Activated T-cell treated with anti-CD3 and anti-CD28 coated beads, Interleukin-2, amount 50 U/mL, for 1 hour (primary cell): Measurements from ENCODE around the gene ZNF331.

Experiments used
- DNase-seq: peaks from one replicate; pipeline ENCODE4 v3.0.0-alpha.2; 2020

ZNF331 gene

DNA sequence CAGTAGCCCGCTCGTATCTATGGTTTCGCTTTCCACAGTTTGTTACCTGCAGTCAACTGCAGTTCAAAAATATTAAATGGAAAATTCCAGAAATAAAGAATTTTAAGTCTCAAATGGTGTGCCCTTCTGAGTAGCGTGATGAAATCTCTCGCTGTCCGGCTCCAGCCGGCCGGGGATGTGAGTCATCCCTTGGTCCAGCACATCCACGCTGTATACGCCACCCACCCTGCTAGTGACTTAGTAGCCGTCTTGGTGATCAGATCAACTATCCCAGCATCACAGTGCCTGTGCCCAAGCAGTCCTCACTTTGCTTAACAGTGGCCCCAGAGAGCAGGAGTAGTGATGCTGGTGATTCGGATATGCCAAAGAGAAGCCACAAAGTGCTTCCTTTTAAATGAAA is 40.0 kb downstream of the ZNF331 start:
- no peak for DNase-seq

DNA sequence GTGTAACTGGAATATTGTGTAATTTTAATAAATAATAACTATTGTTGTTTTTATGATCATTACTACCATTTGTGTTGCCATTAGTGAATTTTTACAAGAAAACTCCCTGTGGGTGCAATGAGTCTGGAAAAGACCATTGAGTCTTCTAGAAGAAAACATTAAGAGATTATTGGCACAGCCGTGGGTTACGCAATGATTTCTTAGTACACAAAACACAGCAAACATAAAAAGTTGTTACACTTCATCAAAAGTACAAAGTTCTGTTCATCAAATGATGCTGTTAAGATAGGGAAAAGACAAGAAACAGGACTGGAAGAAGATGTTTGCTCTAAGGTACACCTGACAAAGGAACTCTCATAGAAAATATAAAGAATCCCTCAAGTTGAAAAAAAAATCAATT is 41.6 kb downstream of the ZNF331 start:
- DNase-seq: no peak

DNA sequence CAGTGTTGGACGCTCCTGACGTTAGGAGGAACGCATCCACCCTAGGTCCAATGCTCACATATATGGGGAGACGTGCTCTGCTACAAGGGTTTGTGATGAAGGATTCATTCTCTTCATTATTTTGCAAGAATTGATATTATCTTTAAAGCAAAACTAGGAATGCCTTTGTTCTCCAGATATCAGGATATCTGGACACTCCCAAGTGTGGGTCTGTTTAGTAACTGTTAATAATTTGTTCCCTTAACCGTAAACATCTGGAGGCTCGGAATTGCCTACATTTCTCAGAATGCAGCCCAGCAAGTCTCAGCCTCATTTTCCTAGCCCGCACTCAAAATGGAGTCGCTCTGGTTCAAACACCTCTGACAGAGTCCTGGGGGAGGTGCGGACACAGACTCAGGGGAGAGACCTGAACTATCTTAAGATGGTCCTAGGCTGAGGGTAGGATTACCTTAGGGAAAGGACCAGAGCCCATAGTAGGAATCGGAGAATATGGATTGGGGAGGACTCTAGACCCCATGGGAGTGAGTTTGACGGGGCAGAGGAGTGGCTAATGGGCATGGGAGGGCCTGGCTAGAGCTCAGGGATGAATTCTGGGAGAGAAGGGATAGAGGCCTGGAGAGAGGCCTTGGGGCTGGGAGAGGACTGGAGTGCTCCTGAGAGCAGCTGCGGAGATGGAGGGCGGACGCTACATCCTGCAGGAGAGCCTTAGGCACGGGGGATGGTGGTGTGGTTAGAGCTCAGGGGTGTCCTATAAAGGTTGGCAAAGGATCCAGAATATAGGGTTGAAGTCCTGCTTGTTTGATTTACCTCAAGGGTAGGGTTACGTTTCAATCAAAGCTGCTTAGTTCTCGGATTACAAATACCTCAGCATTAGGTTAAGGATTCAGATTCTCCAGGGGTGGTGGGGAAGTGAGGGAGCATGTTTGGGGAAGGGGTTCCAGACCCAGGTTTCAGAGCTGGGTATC is 43.2 kb downstream of the ZNF331 start:
- no peak for DNase-seq

DNA sequence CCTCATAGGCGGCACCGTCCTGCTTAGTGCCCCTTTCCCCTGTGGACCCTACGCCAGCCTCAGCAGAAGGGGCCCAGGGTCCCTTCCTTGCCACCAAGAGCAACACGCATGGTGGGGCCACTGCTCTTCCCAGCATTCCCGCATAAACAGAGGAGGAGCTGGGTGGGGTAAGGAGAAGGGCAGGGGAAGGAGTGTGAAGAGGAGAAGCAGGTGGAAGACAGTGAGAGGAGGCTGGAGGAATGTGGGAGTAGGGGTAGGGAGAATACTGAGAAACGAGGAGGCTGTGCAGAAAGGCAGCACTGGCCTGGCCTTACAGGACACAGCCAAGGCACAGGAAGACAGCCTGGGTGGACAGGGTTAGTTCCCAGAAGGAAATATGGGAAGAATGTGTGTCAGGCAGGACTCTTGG is 43.9 kb downstream of the ZNF331 start:
- DNase-seq: no peak

DNA sequence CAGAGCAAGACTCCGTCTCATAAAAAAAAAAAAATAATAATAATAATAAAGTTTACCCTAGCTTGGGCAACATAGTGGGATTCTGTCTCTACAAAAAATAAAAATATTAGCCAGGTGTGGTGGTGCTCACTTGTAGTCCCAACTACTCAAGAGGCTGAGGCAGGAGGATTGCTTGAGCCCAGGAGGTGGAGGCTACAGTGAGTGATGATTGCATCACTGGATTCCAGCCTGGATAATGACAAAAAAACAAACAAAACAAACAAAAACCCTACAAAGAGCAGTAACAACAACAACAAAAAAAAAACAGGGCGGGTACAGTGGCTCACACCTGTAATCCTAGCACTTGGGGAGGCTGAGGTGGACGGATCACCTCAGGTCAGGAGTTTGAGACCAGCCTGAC is 45.2 kb downstream of the ZNF331 start:
- DNase-seq: no peak

DNA sequence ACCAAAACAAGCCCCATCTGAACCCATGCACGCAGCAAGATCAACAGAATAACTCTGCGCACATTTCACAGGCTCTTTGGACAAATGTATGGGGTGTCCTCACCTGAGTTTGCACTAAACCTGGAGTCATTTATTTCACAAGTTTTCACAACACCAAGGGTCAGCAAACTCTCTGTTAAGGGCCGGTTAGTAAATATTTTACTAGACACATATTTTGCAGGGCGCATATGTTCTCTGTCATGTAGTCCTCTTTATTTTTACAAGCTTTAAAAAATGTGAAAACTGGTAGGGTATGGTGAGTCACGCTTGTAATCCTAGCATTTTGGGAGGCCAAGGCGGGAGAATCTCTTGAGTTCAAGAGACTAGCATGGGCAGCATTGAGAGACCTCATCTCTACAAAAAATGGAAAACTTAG is 48.3 kb downstream of the ZNF331 start:
- DNase-seq: no peak

DNA sequence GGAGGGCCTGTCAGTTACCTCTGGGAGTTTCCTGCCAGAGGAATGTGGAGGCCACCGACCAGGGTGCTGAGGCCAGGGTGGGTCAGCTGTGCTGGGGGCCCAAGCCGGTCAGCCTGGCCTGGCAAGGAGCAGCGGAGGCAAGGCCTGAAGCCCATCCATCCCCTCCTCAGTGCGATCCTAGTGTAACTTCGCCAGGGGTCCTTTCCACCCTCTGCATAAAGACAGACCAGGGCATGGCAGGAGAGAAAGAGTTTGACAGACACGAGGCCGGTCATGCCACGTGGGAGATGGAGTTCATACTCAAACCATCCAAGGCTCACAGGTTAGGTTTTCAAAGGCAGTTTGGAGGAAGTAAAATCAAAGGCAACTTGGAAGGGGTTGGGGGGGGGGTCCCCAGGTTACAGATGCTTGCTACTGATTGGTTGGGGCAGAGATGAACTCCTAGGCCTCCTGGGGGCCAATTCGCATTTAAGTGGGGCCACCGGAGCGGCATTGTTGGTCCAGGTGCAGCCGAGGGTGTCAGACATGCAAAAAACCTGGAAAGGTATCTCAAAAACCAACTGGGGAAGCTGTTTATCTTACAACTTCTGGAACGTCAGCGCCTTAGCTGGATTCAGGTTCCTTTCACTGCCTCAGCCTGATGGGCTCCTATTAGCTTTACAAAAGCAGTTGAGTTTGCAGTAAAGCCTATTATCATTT is 57.0 kb downstream of the ZNF331 start:
- no peak for DNase-seq

DNA sequence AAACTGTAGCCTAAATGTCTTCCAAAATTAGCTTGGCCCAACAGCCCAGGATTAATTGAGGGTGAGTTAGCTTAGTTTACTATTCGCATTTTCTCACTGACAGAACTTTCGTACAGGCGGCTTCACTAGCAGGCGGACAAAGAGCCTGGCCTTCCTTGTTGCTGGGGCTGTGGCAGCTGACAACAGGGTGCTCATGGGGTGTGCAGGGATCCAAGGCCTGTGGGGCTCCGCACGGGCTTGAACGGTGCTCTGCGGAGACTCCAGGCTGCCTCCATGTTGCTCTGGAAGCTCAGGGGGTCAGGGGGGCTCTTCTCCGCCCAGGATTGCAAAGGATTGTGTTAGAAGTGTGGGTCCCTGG is 57.5 kb downstream of the ZNF331 start:
- DNase-seq: no peak

DNA sequence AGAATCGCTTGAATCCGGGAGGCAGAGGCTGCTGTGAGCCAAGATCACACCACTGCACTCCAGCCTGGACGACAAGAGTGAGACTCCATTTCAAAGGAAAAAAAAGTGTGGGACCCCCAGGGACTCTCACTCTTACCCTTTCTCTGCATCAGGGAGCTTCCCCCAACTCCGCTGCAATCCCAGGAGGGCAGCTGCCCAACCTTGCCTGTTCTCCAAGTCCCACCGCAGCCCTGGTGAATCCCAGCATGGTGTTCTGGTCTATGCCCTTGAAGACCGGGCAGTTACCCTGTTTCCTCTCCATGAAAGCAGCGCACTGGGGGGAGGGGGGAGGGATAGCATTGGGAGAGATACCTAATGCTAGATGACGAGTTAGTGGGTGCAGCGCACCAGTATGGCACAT is 58.1 kb downstream of the ZNF331 start:
- DNase-seq: no peak

DNA sequence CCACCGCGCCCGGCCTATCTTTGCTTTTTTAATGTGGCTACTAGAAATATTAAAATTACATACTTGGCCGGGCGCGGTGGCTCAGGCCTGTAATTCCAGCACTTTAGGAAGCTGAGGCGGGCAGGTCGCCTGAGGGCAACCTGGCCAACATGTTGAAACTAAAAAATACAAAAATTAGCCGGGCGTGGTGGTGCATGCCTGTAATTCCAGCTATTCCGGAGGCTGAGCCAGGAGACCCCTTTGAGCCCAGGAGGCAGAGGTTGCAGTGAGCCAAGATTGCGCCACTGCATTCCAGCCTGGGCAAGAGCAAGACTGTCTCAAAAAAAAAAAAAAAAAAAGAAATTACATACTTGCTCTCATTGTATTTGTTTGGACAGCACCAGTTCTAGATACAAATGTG is 59.1 kb downstream of the ZNF331 start:
- no peak for DNase-seq

DNA sequence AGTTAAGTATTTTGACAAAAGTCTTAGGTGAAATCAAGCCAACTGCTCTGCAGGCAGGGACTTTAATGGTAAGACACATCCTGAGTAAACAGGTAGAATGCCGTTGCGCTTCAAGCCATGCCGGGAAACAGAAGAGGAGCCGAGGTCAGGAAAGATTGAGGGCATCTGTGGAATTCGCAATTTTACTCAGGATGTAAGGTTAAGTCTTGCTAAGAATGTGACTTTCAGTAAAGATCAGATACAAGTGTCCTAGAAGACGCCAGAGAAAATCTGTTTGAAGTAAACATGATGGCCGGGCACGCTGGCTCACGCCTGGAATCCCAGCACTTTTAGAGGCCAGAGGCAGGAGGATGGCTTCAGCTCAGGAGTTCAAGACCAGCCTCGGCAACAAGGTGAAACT is 60.4 kb downstream of the ZNF331 start:
- DNase-seq: no peak

DNA sequence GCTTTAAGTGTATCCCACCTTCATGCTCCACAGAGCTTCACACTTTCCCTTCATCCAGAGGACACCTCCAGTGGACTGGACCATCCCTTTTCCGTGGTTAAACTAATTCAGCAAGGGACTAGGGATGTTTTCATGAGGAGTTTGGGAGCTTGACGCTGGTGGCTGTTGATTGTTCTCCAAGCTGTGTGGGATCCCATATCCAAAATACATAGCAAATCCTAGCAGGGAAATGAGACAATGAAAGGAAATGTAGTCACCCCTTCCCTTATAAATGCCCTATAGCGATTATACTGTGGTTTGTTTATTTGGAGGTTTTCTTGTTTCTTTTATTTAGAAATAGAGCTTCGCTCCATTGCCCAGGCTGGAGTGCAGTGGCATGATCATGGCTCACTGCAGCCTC is 62.3 kb downstream of the ZNF331 start:
- DNase-seq: no peak

DNA sequence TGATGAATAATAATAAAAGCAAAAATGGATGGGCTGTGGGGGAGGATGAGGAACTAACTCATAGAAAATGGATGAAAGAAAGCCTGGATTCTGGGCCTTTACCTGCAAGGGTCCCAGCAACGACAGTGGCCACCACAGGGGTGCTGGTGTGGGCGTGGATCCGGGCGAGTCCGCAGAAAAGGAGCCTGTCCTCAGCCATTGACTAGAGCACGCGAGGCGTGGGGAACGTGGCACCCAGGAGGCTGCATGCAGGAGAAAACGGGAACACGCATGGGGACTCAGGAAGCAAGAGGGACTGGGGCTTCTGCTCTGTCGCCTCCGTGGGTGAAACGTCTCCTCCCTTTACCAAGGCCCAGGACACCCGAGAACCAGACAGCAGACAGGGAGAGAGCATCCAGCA is 68.1 kb downstream of the ZNF331 start:
- DNase-seq: no peak

DNA sequence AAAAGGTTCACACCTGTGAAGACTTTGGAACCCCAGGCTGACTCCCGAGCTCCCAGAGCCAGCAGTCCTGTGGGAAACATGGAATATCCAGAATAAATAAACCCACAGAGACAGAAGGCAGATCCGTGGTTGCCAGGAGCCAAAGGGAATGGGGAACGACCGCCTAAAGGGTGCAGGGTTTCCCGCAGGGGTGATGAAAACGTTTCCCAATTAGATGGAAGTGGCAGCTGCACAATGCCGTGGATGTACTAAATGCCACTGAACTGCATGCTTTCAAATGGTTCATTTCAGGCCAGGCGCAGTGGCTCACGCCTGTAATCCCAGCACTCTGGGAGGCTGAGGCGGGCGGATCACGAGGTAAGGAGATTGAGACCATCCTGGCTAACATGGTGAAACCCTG is 70.4 kb downstream of the ZNF331 start:
- no peak for DNase-seq

DNA sequence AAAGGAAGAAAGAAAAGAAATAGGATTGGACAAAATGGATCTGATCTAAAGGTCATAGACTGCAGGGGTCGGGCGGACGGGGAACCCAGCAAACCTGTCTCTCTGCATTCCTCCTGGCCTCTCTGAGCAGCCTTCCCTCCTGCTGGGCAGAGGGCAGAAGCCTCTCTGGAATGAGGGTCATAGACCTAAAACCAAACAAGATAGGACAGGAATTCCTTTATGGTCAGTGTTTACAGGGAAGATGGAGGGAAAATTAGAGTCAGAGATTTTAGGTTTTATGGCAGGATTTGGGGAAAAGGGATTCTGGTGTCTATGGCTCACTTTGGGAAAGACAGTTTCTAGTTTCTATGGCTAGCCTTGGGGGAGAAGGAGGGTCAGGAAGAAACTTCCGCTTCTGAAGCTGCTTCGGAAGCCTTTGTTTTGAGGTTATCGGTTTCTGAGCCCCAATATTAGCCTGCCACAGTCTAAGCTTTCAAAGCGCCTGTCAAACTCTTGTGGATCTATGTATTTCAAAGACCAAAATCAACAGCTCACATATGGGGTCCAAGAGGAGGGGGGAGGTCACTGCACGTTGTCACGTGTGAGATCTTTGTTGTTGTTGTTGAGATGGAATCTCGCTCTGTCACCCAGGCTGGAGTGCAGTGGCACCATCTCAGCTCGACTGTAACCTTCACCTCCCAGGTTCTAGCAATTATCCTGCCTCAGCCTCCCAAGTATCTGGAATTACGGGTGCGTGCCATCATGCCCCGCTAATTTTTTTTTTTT is 75.0 kb downstream of the ZNF331 start:
- DNase-seq: no peak

DNA sequence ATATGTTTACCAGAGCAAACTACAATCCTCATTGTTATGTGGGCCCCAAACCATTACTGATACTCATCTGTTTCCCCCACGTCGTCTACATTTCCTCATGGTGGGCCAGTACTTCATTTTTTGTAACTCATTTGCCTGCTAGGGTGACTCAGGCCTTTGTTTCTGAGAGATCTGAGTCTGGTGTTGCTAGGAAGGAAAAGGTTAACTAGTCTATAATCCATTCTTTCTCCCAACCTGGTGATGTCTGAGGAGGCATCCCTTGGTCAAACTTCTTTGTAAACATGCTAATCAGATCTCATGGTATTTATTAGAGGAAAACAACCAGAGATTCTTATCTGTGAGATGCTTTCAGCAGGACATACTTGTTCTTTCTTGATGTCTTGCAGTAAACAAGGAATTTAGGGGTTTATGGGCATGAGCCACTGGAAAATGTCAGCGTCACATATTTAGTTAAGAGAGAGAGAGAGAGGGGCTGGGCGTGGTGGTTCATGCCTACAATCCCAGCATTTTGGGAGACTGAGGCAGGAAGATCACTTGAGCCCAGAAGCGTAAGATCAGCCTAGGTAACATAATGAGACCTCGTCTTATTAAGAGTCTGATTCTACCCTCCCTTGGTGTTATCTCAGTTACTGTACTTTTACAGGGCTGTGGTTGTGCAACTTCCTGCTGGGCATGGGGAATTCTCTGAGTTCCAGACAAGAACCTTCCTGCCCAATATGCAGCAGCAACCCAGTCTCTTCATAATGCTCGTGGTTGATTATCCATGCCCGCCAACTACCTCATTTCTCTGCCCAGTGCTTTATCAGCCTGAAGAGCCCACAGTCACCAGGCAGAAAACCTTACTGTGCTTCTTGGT is 84.2 kb downstream of the ZNF331 start:
- DNase-seq: no peak

DNA sequence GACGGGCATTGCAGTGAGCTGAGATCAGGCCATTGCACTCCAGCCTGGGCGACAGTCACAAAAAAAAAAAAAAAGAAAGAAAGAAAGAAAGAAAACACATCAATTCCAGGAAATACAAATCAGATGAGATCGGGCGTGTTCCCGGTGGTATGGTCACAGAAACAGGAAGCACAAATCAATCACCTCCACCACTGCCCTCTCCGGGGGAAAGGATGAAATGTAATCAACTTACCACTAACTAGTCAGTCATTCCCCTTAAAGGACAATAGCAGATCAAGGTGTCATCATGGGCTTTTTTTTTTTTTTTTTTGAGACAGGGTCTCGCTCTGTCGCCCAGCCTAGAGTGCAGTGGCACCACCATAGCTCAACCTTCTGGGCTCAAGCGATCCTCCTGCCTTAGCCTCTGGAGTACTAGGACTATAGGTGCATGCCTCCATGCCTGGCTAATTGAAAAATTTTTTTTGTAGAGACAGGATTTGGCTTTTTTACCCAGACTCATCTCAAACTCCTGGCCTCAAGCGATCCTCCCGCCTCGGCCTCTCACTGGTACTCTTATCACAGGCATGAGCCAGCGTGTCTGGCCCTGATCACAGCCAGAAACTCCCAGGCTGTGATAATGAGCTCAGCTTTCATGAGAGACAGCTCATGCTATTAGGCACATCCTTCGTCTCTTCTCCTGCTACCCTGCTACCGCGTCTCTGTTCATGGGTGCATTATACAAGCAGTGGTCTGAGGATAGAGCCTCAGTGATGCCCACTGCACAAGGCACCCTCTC is 87.0 kb downstream of the ZNF331 start:
- DNase-seq: no peak

DNA sequence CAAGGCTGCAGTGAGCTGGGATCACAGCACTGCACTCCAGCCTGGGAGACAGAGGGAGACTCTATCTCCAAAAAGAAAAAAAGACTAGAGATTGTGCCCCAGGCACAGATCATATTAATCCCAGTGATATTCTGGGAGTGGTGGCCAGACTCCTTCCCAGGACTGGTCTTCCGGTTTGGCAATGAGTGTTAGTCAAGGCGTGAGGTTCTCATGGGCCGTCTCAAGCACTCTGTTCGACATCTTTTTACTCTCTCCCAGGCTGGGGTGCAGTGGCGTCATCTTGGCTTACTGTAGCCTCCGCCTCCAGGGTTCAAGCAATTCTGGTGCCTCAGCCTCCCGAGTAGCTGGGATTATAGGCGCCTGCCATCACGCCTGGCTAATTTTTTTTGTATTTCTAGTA is 88.5 kb downstream of the ZNF331 start:
- no peak for DNase-seq

DNA sequence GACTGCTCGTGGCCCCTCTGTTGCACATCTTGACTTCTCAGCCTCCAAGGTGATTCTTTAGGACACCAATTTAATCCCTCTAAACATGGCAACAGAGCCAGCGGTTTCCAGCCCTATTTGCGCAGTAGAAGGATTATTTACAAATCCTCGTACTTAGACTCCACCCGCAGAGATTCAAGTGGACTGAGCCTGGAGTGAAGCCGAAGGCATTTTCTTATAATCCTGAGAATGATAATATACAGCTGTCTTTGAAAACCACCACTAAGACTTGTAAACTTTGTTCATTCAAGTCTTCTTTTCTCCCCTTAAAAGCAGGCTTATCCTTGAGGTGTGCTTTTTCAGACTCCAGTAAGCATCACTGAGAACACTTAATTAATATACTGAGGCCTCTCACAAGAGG is 89.0 kb downstream of the ZNF331 start:
- DNase-seq: no peak
